ENCODE measurements around the gene NPSR1. TPM values are rescaled to one million over a fixed set of nuclear protein-coding genes. Genes with fewer than 3 reads are reported as not detected.

NPSR1 gene
- total RNA-seq, 1 donor from 2014 or later: not detected

GRCh38 chr7:34849163-34849960 is 191.3 kb downstream of the NPSR1 start:
- Histone ChIP-seq H3K79me2 (ENCODE audit: insufficient read depth, low read length) (no peaks in the 10 kb centered on the region), H3K27ac (ENCODE audit: low read depth, low read length) (no peak overlapping the region), H3K9me3 (ENCODE audit: insufficient read depth, low read depth, low read length) (no peaks in the 10 kb centered on the region), H3K4me1 (ENCODE audit: insufficient read depth, low read length) (peaks cover 13% of the 10 kb centered on the region), H3K9ac (ENCODE audit: low read length) (no peak overlapping the region), H4K20me1 (ENCODE audit: insufficient read depth, low read length) (no peaks in the 10 kb centered on the region), H3K4me3 (ENCODE audit: insufficient read depth, low read depth, low read length) (no peak overlapping the region), H3K4me2 (ENCODE audit: low read length) (no peak overlapping the region), H3K27me3 (ENCODE audit: insufficient read depth, low read length) (no peaks in the 10 kb centered on the region), H3K36me3 (ENCODE audit: insufficient read depth, low read length) (no peaks in the 10 kb centered on the region), H2AFZ (ENCODE audit: low read depth, low read length) (no peak overlapping the region)
- Mint-ChIP-seq H3K4me1 (ENCODE audit: low read depth, unreplicated experiment) (peaks cover 39% of the 10 kb centered on the region), H3K27me3 (ENCODE audit: low read depth, unreplicated experiment) (no peaks in the 10 kb centered on the region), H3K27ac (ENCODE audit: unreplicated experiment) (no peak overlapping the region), H3K36me3 (ENCODE audit: low read depth, unreplicated experiment) (no peaks in the 10 kb centered on the region), H3K4me3 (ENCODE audit: unreplicated experiment) (no peak overlapping the region), H3K9me3 (ENCODE audit: unreplicated experiment) (no peaks in the 10 kb centered on the region)
- FAIRE-seq (peak; percentile 37), DNase-seq (ENCODE audit: low read depth) (peak; percentile 9)
- TF ChIP-seq EZH2 (IDR thresholded peaks at IDR 0.05; ENCODE audit: insufficient read depth, low read length): no peak
- TF ChIP-seq, protein P1, sequence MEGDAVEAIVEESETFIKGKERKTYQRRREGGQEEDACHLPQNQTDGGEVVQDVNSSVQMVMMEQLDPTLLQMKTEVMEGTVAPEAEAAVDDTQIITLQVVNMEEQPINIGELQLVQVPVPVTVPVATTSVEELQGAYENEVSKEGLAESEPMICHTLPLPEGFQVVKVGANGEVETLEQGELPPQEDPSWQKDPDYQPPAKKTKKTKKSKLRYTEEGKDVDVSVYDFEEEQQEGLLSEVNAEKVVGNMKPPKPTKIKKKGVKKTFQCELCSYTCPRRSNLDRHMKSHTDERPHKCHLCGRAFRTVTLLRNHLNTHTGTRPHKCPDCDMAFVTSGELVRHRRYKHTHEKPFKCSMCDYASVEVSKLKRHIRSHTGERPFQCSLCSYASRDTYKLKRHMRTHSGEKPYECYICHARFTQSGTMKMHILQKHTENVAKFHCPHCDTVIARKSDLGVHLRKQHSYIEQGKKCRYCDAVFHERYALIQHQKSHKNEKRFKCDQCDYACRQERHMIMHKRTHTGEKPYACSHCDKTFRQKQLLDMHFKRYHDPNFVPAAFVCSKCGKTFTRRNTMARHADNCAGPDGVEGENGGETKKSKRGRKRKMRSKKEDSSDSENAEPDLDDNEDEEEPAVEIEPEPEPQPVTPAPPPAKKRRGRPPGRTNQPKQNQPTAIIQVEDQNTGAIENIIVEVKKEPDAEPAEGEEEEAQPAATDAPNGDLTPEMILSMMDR (IDR thresholded peaks at IDR 0.05; ENCODE audit: insufficient read depth, low read depth, low read length): no peak

DNA sequence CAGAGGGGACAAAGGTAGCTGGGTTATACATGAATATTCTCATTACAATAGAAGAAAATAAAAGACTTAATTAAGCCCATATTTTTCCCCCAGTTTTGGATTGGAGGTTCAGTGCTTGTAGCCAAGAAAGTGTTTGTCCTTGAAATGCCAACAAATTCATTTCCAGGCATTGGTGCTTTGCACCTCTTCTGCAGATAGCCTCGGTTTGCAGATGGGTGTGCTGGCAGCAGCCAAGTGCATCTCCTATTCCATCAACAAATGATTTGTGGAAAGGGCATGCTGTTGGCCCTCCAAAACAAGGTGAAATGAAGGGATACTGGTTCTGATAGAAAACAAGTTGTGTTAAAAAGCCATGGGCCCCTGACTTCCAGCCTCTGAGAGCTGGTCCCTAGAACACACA is 192.0 kb downstream of the NPSR1 start:
- Histone ChIP-seq H3K4me3 (ENCODE audit: insufficient read depth, low read depth, low read length) (no peak overlapping the region), H2AFZ (ENCODE audit: low read depth, low read length) (no peak overlapping the region), H3K27me3 (ENCODE audit: insufficient read depth, low read length) (no peaks in the 10 kb centered on the region), H3K4me2 (ENCODE audit: low read length) (no peak overlapping the region), H3K9me3 (ENCODE audit: insufficient read depth, low read depth, low read length) (no peaks in the 10 kb centered on the region), H3K36me3 (ENCODE audit: insufficient read depth, low read length) (no peaks in the 10 kb centered on the region), H4K20me1 (ENCODE audit: insufficient read depth, low read length) (no peaks in the 10 kb centered on the region), H3K79me2 (ENCODE audit: insufficient read depth, low read length) (no peaks in the 10 kb centered on the region), H3K9ac (ENCODE audit: low read length) (no peak overlapping the region), H3K27ac (ENCODE audit: low read depth, low read length) (no peak overlapping the region), H3K4me1 (ENCODE audit: insufficient read depth, low read length) (peaks cover 13% of the 10 kb centered on the region)
- H3K4me1 Mint-ChIP-seq (ENCODE audit: low read depth, unreplicated experiment): peaks cover 39% of the 10 kb centered on the region
- TF ChIP-seq, protein P1 (IDR thresholded peaks at IDR 0.05; ENCODE audit: insufficient read depth, low read depth, low read length): no peak
- TF ChIP-seq EZH2 (IDR thresholded peaks at IDR 0.05; ENCODE audit: insufficient read depth, low read length): no peak
- DNase-seq (ENCODE audit: low read depth) (no peak), FAIRE-seq (no peak)
- no peaks in the 10 kb centered on the region for H3K9me3 Mint-ChIP-seq (ENCODE audit: unreplicated experiment)
- no peaks in the 10 kb centered on the region for H3K27me3 Mint-ChIP-seq (ENCODE audit: low read depth, unreplicated experiment)
- no peak overlapping the region for H3K27ac Mint-ChIP-seq (ENCODE audit: unreplicated experiment)
- no peaks in the 10 kb centered on the region for H3K36me3 Mint-ChIP-seq (ENCODE audit: low read depth, unreplicated experiment)
- no peak overlapping the region for H3K4me3 Mint-ChIP-seq (ENCODE audit: unreplicated experiment)

GRCh38 chr7:34850681-34851080 is 192.7 kb downstream of the NPSR1 start:
- Mint-ChIP-seq H3K27ac (ENCODE audit: unreplicated experiment) (no peak overlapping the region), H3K36me3 (ENCODE audit: low read depth, unreplicated experiment) (no peaks in the 10 kb centered on the region), H3K4me3 (ENCODE audit: unreplicated experiment) (no peak overlapping the region), H3K9me3 (ENCODE audit: unreplicated experiment) (no peaks in the 10 kb centered on the region), H3K4me1 (ENCODE audit: low read depth, unreplicated experiment) (peaks cover 34% of the 10 kb centered on the region), H3K27me3 (ENCODE audit: low read depth, unreplicated experiment) (no peaks in the 10 kb centered on the region)
- Histone ChIP-seq H3K27ac (ENCODE audit: low read depth, low read length) (no peak overlapping the region), H3K4me3 (ENCODE audit: insufficient read depth, low read depth, low read length) (no peak overlapping the region), H2AFZ (ENCODE audit: low read depth, low read length) (no peak overlapping the region), H4K20me1 (ENCODE audit: insufficient read depth, low read length) (no peaks in the 10 kb centered on the region), H3K4me1 (ENCODE audit: insufficient read depth, low read length) (peaks cover 13% of the 10 kb centered on the region), H3K36me3 (ENCODE audit: insufficient read depth, low read length) (no peaks in the 10 kb centered on the region), H3K9me3 (ENCODE audit: insufficient read depth, low read depth, low read length) (no peaks in the 10 kb centered on the region), H3K9ac (ENCODE audit: low read length) (no peak overlapping the region), H3K4me2 (ENCODE audit: low read length) (no peak overlapping the region), H3K79me2 (ENCODE audit: insufficient read depth, low read length) (no peaks in the 10 kb centered on the region), H3K27me3 (ENCODE audit: insufficient read depth, low read length) (no peaks in the 10 kb centered on the region)
- DNase-seq (ENCODE audit: low read depth): no peak
- FAIRE-seq: no peak
- TF ChIP-seq EZH2 (IDR thresholded peaks at IDR 0.05; ENCODE audit: insufficient read depth, low read length): no peak
- TF ChIP-seq, protein P1 (IDR thresholded peaks at IDR 0.05; ENCODE audit: insufficient read depth, low read depth, low read length): no peak

All from astrocyte (in vitro differentiated cells and primary cell).